GM12878 (cell line): ENCODE measurements around the gene UBE2E3. TPM values are rescaled to one million over a fixed set of nuclear protein-coding genes. Genes with fewer than 3 reads are reported as not detected.

ENCODE experiments used
- ATAC-seq: fragments of 200-7000 bp; cut with Tn5 transposase; 3 replicates; pipeline ENCODE4 v1.9.1; 2020; ENCODE audit warnings: mild to moderate bottlenecking, moderate library complexity
- BruUV-seq: library from RNA; stranded (reverse); fragments of 400-500 nt; replicated peaks from 2 replicates; lab custom pipeline; 2021; lab: Mats Ljungman, UMichigan
- CTCF ChIA-PET: fragments of 300-600 bp; sonication (Branson Sonifier 250); formaldehyde crosslinking; extraction: SDS; loops from one replicate; lab custom pipeline; 2021; ENCODE audit warnings: inconsistent platforms; lab: Yijun Ruan, JAX
- POLR2A ChIA-PET: fragments of 350-600 bp; formaldehyde crosslinking; extraction: SDS; loops from one replicate; lab custom pipeline; 2021; ENCODE audit warnings: inconsistent platforms; lab: Charles Lee
- RAD21 ChIA-PET: fragments of 300-600 bp; sonication (Branson Sonifier 250); formaldehyde crosslinking; loops from one replicate; lab custom pipeline; 2023; ENCODE audit warnings: antibody characterized with exemption; ENCODE audit not compliant: unreplicated experiment; lab: Charles Lee
- SMC1A ChIA-PET: fragments of 300-600 bp; sonication (Branson Sonifier 250); formaldehyde crosslinking; loops from one replicate; lab custom pipeline; 2023; ENCODE audit not compliant: unreplicated experiment, uncharacterized antibody; lab: Charles Lee
- DNase-seq: peaks from one replicate; pipeline ENCODE4 v3.0.0-alpha.2; 2011; ENCODE audit warnings: low read depth, low spot score
- FAIRE-seq: peaks from 3 replicates; lab custom pipeline; 2011; peaks lifted over from hg19 to GRCh38; lab: Jason Lieb, UNC
- H2AFZ ChIP-seq: 2 replicates; pipeline ENCODE4 v1.6.0; 2011; ENCODE audit warnings: low read depth, low read length, control low read depth; ENCODE audit not compliant: control insufficient read depth
- H3K27ac ChIP-seq: 2 replicates; pipeline ENCODE4 v1.5.1; 2011; ENCODE audit warnings: control low read depth; ENCODE audit not compliant: control insufficient read depth, insufficient read depth
- H3K27me3 ChIP-seq, 2 experiments: replicated peaks in 1 of 2; 2 replicates each; pipeline versions ENCODE4 v1.6.0 to v1.6.1; 2011; ENCODE audit warnings: low read length in 1 of 2; ENCODE audit not compliant: control insufficient read depth in 2 of 2, insufficient read depth in 2 of 2
- H3K36me3 ChIP-seq, 2 experiments: 2 replicates each; pipeline ENCODE4 v1.5.1; 2011; ENCODE audit warnings: low read length in 1 of 2; ENCODE audit not compliant: control insufficient read depth in 2 of 2, insufficient read depth in 2 of 2
- H3K4me1 ChIP-seq: 2 replicates; pipeline ENCODE4 v1.6.1; 2011; ENCODE audit warnings: mild to moderate bottlenecking, low read length, moderate library complexity, mixed read lengths; ENCODE audit not compliant: control insufficient read depth, insufficient read depth
- H3K4me2 ChIP-seq: 2 replicates; pipeline ENCODE4 v1.6.0; 2011; ENCODE audit warnings: control low read depth; ENCODE audit not compliant: control insufficient read depth, insufficient read depth
- H3K4me3 ChIP-seq: fragments of 200-600 bp; sonication (generic); 2 replicates; pipeline ENCODE4 v1.5.1; 2016
- H3K79me2 ChIP-seq: 2 replicates; pipeline ENCODE4 v1.6.0; 2011; ENCODE audit warnings: low read length; ENCODE audit not compliant: control insufficient read depth, insufficient read depth
- H3K9ac ChIP-seq: 2 replicates; pipeline ENCODE4 v1.8.0; 2011; ENCODE audit warnings: low read length, control low read depth, mixed read lengths; ENCODE audit not compliant: control insufficient read depth, insufficient read depth
- H3K9me3 ChIP-seq: replicated peaks from 3 replicates; pipeline ENCODE4 v1.5.1; 2011; ENCODE audit warnings: mild to moderate bottlenecking, low read length; ENCODE audit not compliant: control insufficient read depth, insufficient read depth
- H4K20me1 ChIP-seq: 2 replicates; pipeline ENCODE4 v1.6.0; 2011; ENCODE audit not compliant: control insufficient read depth, insufficient read depth
- BMI1 ChIP-seq: fragments of 450-650 bp; IDR thresholded peaks from 2 replicates; pipeline ENCODE4 v1.6.1; 2016; ENCODE audit warnings: mild to moderate bottlenecking, moderate library complexity, borderline replicate concordance
- IKZF1 ChIP-seq: fragments of 450-650 bp; conservative IDR thresholded peaks from 2 replicates; pipeline ENCODE4 v1.6.1; 2017; ENCODE audit warnings: antibody characterized with exemption, mild to moderate bottlenecking
- MXI1 ChIP-seq: fragments of 150-350 bp; IDR thresholded peaks from 2 replicates; pipeline ENCODE4 v1.6.1; 2011; ENCODE audit warnings: low read depth, mild to moderate bottlenecking, inconsistent platforms, low read length, improper control_type of control experiment
- PAX8 ChIP-seq: fragments of 450-650 bp; IDR thresholded peaks from 2 replicates; pipeline ENCODE4 v1.6.1; 2017; ENCODE audit warnings: mild to moderate bottlenecking, moderate library complexity
- POLR2AphosphoS2 ChIP-seq: IDR thresholded peaks from 2 replicates; pipeline ENCODE4 v1.6.1; 2011; ENCODE audit warnings: low read depth, mild to moderate bottlenecking, low read length, improper control_type of control experiment, moderate library complexity
- RBBP5 ChIP-seq: fragments of 200-600 bp; sonication (generic); conservative IDR thresholded peaks from 2 replicates; pipeline ENCODE4 v1.6.1; 2016
- SMC3 ChIP-seq: IDR thresholded peaks from 2 replicates; pipeline ENCODE4 v1.6.1; 2011; ENCODE audit warnings: low read length, improper control_type of control experiment, borderline replicate concordance
- ZNF384 ChIP-seq: IDR thresholded peaks from 2 replicates; pipeline ENCODE4 v1.6.1; 2012; ENCODE audit warnings: low read depth, mild to moderate bottlenecking, low read length, improper control_type of control experiment, borderline replicate concordance
- WGBS: methylation state at CpG from one replicate; pipeline ENCODE4 v1.1.6; 2016; ENCODE audit warnings: low lambda C conversion rate; ENCODE audit not compliant: insufficient replicate concordance, insufficient coverage; ENCODE audit errors: missing lambda C conversion rate; 5-methylcytosine and 5-hydroxymethylcytosine counted together
- in situ Hi-C: fragments of 300-500 bp; cut with MboI; formaldehyde crosslinking; loops from 9 replicates; pipeline ENCODE4 v1.14.3; 2018; ENCODE audit warnings: mixed read lengths
- intact Hi-C: fragments of 100-400 bp; cut with micrococcal nuclease; formaldehyde crosslinking; loops from one replicate; pipeline ENCODE4 v1.14.2; 2022; ENCODE audit not compliant: unreplicated experiment
- polyA plus RNA-seq, 11 experiments: library from polyadenylated mRNA; depleted of rRNA in 4 of 11; unstranded in 6 of 11; stranded (reverse) in 5 of 11; fragments of >200 nt; fragmentation: Nextera tagmentation in 4 of 11; fragmentation: Illumina TruSeq in 1 of 11; extraction: Ambion mirVana in 4 of 11; extraction: Trizol in 1 of 11; gene quantifications; 1 replicate in 1 of 11; 2 replicates in 10 of 11; pipeline versions ENCODE4 v1.2.1 to v1.2.3, GENCODE V29; 2011 to 2016; ENCODE audit warnings: inconsistent platforms in 2 of 11, missing spikeins in 2 of 11, low read depth in 1 of 11
- total RNA-seq, 4 experiments: library from RNA; depleted of rRNA in 3 of 4; stranded (reverse); fragments of >200 nt in 3 of 4; fragmentation: Illumina TruSeq in 1 of 4; extraction: Trizol in 1 of 4; gene quantifications; 2 replicates each; pipeline versions ENCODE4 v1.2.1 to v1.2.3, GENCODE V29; 2013 to 2021
- TF ChIP-seq, protein P1 (sequence below): fragments of 450-650 bp; formaldehyde crosslinking; IDR thresholded peaks from 2 replicates; pipeline ENCODE4 v1.5.0; 2022; ENCODE audit warnings: mild to moderate bottlenecking, missing genetic modification characterization
- TF ChIP-seq, protein P2 (sequence below): fragments of 450-650 bp; IDR thresholded peaks from 2 replicates; pipeline ENCODE4 v1.6.1; 2018; ENCODE audit warnings: mild to moderate bottlenecking, low read depth, moderate library complexity; ENCODE audit not compliant: partially characterized antibody
- TF ChIP-seq, protein P3 (sequence below): fragments of 150-350 bp; IDR thresholded peaks from 2 replicates; pipeline ENCODE4 v1.6.1; 2014; ENCODE audit warnings: mild to moderate bottlenecking, low read depth, low read length
- TF ChIP-seq, protein P4 (sequence below): fragments of 450-650 bp; IDR thresholded peaks from 2 replicates; pipeline ENCODE4 v1.6.1; 2017; ENCODE audit warnings: antibody characterized with exemption, mild to moderate bottlenecking, moderate library complexity

UBE2E3 gene
- total and polyA plus RNA-seq, 10 of the 15 experiments (the other 5 are each of a cell fraction or from before 2014, with no cell fraction given), result 14.9 to 50.0 (median 26.2) TPM

DNA sequence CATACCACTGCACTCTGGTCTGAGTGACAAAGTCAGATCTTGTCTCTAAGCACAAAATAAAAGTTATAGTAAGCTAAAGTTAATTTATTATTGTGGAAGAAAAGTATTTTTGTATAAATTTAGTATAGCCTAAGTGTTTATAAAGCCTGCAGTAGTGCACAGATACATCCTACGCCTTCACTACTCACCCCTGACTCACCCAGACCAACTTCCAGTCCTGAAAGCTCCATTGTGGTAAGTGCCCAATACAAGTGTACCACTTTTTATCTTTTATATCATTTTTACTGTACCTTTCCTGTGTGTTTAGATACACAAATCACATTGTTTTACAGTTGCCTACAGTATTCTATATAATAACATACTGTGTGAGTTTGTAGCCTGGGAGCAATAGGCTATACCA lies 57.5 kb downstream of the UBE2E3 start (continued):
- TF ChIP-seq PAX8, result no peak
- TF ChIP-seq SMC3, result no peak

DNA sequence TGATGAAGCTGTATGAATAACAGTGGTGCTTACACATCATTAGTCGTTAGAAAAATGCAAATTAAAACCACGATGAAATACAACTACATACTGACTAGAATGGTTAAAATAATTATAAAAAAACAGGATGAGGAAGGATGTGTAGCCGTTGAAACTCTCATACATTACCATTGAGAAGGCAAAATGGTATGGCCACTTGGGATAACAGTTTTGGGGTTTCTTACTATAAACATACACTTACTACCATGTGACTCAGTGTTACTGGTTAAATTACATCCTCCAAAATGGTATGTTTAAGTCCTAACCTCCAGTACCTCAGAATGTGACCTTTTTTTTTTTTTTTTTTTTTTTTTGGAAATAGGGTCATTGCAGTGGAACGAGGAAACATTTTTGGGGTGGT lies 58.4 kb downstream of the UBE2E3 start:
- CTCF ChIA-PET, result interaction anchor here (1.3 kb wide), 1 partner anchor 21 kb away, joined by 3 read pairs; no protein-coding TSS in a partner anchor
- 52% methylated on average over 4 of the region's 4 CpGs for WGBS
- TF ChIP-seq, protein P1, sequence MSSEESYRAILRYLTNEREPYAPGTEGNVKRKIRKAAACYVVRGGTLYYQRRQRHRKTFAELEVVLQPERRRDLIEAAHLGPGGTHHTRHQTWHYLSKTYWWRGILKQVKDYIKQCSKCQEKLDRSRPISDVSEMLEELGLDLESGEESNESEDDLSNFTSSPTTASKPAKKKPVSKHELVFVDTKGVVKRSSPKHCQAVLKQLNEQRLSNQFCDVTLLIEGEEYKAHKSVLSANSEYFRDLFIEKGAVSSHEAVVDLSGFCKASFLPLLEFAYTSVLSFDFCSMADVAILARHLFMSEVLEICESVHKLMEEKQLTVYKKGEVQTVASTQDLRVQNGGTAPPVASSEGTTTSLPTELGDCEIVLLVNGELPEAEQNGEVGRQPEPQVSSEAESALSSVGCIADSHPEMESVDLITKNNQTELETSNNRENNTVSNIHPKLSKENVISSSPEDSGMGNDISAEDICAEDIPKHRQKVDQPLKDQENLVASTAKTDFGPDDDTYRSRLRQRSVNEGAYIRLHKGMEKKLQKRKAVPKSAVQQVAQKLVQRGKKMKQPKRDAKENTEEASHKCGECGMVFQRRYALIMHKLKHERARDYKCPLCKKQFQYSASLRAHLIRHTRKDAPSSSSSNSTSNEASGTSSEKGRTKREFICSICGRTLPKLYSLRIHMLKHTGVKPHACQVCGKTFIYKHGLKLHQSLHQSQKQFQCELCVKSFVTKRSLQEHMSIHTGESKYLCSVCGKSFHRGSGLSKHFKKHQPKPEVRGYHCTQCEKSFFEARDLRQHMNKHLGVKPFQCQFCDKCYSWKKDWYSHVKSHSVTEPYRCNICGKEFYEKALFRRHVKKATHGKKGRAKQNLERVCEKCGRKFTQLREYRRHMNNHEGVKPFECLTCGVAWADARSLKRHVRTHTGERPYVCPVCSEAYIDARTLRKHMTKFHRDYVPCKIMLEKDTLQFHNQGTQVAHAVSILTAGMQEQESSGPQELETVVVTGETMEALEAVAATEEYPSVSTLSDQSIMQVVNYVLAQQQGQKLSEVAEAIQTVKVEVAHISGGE (CRISPR knock-in tag), result no peak
- no peak for TF ChIP-seq BMI1
- TF ChIP-seq, protein P2, sequence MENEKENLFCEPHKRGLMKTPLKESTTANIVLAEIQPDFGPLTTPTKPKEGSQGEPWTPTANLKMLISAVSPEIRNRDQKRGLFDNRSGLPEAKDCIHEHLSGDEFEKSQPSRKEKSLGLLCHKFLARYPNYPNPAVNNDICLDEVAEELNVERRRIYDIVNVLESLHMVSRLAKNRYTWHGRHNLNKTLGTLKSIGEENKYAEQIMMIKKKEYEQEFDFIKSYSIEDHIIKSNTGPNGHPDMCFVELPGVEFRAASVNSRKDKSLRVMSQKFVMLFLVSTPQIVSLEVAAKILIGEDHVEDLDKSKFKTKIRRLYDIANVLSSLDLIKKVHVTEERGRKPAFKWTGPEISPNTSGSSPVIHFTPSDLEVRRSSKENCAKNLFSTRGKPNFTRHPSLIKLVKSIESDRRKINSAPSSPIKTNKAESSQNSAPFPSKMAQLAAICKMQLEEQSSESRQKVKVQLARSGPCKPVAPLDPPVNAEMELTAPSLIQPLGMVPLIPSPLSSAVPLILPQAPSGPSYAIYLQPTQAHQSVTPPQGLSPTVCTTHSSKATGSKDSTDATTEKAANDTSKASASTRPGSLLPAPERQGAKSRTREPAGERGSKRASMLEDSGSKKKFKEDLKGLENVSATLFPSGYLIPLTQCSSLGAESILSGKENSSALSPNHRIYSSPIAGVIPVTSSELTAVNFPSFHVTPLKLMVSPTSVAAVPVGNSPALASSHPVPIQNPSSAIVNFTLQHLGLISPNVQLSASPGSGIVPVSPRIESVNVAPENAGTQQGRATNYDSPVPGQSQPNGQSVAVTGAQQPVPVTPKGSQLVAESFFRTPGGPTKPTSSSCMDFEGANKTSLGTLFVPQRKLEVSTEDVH, result no peak
- TF ChIP-seq, protein P3, sequence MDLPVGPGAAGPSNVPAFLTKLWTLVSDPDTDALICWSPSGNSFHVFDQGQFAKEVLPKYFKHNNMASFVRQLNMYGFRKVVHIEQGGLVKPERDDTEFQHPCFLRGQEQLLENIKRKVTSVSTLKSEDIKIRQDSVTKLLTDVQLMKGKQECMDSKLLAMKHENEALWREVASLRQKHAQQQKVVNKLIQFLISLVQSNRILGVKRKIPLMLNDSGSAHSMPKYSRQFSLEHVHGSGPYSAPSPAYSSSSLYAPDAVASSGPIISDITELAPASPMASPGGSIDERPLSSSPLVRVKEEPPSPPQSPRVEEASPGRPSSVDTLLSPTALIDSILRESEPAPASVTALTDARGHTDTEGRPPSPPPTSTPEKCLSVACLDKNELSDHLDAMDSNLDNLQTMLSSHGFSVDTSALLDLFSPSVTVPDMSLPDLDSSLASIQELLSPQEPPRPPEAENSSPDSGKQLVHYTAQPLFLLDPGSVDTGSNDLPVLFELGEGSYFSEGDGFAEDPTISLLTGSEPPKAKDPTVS, result no peak
- no peak for TF ChIP-seq PAX8
- no peak for TF ChIP-seq RBBP5
- TF ChIP-seq, protein P4, sequence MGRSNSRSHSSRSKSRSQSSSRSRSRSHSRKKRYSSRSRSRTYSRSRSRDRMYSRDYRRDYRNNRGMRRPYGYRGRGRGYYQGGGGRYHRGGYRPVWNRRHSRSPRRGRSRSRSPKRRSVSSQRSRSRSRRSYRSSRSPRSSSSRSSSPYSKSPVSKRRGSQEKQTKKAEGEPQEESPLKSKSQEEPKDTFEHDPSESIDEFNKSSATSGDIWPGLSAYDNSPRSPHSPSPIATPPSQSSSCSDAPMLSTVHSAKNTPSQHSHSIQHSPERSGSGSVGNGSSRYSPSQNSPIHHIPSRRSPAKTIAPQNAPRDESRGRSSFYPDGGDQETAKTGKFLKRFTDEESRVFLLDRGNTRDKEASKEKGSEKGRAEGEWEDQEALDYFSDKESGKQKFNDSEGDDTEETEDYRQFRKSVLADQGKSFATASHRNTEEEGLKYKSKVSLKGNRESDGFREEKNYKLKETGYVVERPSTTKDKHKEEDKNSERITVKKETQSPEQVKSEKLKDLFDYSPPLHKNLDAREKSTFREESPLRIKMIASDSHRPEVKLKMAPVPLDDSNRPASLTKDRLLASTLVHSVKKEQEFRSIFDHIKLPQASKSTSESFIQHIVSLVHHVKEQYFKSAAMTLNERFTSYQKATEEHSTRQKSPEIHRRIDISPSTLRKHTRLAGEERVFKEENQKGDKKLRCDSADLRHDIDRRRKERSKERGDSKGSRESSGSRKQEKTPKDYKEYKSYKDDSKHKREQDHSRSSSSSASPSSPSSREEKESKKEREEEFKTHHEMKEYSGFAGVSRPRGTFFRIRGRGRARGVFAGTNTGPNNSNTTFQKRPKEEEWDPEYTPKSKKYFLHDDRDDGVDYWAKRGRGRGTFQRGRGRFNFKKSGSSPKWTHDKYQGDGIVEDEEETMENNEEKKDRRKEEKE, result no peak
- no peak for TF ChIP-seq MXI1
- TF ChIP-seq ZNF384, result no peak
- TF ChIP-seq IKZF1, result no peak
- TF ChIP-seq POLR2AphosphoS2, result no peak

More for the DNA sequence above, 58.4 kb downstream of the UBE2E3 start:
- no peak for FAIRE-seq
- DNase-seq, result no peak
- H3K27ac ChIP-seq, result no peak overlapping the region
- H3K4me2 ChIP-seq, result no peak overlapping the region
- ChIA-PET POLR2A (no interaction called here), SMC1A (interaction anchor here (2.0 kb wide), 1 partner anchor 13 kb away, joined by 7 read pairs; no protein-coding TSS in a partner anchor), RAD21 (no interaction called here)
- no peaks in the 10 kb centered on the region for H3K27me3 ChIP-seq
- no peaks in the 10 kb centered on the region for H3K79me2 ChIP-seq
- no TSS peak for BruUV-seq
- intact Hi-C loops, result loop anchor here (5.0 kb wide), 1 partner anchor 56 kb away; the partner anchor contains the start of gene UBE2E3
- in situ Hi-C loops, result no loop called here
- no peak overlapping the region for H3K9ac ChIP-seq
- H3K36me3 ChIP-seq, result no peaks in the 10 kb centered on the region
- H3K4me3 ChIP-seq, result no peak overlapping the region
- no peak overlapping the region for H2AFZ ChIP-seq
- ATAC-seq, result no peak
- no peaks in the 10 kb centered on the region for H3K9me3 ChIP-seq
- no peaks in the 10 kb centered on the region for H4K20me1 ChIP-seq
- H3K4me1 ChIP-seq, result peaks cover 3% of the 10 kb centered on the region
